HG03060 (cell line): Measurements from ENCODE around the gene NEURL1B.

Experiments used
- ATAC-seq: cut with Tn5 transposase; IDR thresholded peaks from one replicate; pipeline ENCODE4 v1.9.1; 2021; ENCODE audit warnings: low read depth, moderate number of reproducible peaks; ENCODE audit not compliant: unreplicated experiment

The NEURL1B gene

GRCh38 chr5:172690258-172691075 is 49.4 kb downstream of the NEURL1B start:
- ATAC-seq = no peak

- no peak for ATAC-seq
These were observed 50.8 kb downstream of the NEURL1B start for GRCh38 chr5:172691886-172692285.

DNA sequence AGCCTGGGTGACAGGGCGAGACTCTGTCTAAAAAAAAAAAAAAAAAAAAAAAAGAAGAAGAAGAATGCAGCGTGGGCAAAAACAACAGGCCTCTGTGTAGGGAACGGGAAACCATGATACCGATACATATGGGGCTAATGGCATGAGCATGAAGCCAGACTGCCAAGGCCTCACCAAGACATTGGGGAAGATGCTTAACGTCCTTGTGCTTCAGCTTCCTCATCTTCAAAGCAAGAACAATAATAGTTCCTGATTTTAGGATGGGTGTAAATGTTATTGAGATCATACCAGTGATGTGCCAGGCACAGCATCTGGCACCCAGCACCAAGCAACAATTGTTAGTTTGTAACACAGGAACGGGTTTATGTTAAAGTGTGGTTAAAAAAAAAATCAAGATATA is 51.4 kb downstream of the NEURL1B start:
- ATAC-seq = no peak

DNA sequence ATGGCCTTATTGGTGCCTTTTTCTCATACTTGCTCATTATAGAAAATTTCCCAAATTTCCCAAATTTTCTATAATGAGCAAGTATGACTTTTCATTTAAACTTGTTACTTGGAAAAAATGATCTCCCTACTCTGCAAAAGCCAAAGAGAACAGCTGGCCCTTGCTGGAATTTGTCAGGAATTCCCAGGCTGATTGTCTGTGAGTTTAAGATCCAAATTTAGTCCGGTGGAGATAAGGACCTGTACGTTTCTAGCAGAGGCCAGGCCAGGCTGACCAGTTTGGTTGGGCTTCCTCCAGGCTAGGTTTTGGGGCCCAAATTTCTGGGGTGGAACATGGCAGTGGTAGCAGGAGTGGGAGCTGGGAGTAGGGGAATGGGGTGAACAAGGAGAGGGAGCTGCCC is 51.9 kb downstream of the NEURL1B start:
- ATAC-seq = no peak

GRCh38 chr5:172694061-172694460 is 53.0 kb downstream of the NEURL1B start:
- ATAC-seq = no peak

DNA sequence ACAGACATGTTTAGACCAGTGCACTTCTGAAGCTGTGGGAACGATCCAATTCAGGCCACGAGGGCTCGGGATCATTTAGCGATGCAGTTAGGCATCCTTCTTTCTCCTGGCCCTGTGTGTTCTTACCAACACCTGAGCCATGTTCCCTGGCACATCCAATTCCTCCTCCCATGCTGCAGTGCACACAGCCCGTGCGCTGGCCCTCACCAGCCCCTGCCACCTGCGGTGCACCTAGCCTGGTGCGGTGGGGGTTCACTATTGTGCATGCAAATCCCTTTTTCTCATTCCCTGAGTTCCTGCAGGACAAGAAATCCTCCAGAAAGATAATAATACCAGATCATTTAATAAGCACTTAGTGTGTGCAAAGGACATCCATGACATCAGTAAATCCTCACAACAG is 53.5 kb downstream of the NEURL1B start:
- ATAC-seq = no peak

DNA sequence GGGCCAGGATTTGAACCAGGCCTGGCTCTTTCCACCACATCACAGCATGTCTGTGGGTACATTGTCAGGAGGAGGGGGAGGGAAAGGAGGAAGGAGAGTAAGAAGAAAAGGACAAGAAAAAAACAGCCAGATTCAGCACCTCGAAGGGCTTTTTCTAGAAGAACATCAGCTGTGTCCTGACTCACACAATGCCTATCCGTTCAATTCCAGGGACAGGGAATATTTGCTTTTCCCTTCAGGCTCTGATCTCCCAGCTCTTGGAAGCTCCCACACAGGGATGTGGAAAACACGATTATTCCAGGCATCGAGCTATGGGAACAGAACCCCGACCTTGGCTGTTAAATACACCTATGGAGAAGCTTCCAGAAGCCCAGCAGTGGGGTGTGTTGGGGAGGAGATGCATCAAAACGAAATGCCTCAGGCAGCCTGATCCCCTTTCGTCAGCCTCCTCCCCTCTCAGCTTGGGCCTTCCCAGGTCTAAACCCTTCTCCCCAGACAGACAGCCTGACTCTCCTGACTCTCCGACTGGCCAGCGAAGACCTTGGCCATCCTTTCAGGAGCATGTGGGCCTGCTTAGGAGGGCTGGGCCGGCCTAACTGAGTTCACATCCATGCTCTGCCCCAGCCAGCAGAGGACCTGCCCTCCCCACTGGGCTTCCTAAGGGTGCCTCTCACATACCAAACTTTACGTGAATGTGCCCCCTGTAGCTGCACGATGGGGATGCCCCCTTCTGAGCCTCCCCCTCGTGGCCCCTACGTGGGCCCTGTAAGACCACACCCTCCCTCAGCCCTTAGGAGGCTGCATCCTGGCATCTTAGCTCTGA is 54.4 kb downstream of the NEURL1B start:
- ATAC-seq = no peak

- ATAC-seq = no peak
These were observed 55.2 kb downstream of the NEURL1B start for GRCh38 chr5:172696171-172696849.

GRCh38 chr5:172697123-172698121 is 56.4 kb downstream of the NEURL1B start:
- no peak for ATAC-seq

DNA sequence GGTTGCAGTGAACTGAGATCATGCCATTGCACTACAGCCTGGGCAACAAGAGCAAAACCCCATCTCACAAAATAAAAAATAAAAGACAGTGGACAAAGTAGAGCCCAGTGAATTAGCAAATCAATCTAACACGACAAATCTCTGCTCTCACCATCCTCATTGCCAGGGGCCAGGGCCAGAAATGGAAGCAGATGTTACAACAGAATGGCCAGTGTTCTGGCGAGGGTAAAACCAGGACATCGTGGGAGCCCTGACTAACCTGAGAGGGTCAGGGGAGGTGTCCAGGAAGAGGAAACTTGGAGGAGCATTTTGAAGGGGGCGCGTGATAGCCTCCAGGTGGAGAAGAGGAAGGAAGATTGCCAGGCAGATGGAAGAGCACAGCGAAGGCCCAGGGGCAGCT is 58.4 kb downstream of the NEURL1B start:
- no peak for ATAC-seq

- ATAC-seq = no peak
These were observed 58.9 kb downstream of the NEURL1B start for GRCh38 chr5:172699999-172700364.

- no peak for ATAC-seq
These were observed 59.6 kb downstream of the NEURL1B start for GRCh38 chr5:172700365-172701290.

GRCh38 chr5:172701291-172701656 is 60.2 kb downstream of the NEURL1B start:
- no peak for ATAC-seq

DNA sequence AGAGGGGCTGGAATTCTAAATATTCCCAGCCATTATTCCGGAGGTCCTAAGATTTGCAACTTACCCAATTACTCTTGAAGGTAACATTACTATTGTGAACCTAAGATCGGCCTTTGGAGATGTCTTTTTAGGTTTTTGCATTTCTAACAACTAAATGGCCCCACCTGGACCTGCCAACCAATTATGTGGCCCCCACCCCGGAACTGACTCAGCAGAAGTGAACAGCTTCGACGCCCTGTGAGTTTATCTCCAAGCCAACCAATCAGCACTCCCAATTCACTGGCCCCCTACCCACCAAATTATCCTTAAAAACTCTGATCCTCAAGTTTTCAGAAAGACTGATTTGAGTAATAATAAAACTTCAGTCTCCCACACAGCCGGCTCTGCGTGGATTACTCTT is 62.9 kb downstream of the NEURL1B start:
- no peak for ATAC-seq

DNA sequence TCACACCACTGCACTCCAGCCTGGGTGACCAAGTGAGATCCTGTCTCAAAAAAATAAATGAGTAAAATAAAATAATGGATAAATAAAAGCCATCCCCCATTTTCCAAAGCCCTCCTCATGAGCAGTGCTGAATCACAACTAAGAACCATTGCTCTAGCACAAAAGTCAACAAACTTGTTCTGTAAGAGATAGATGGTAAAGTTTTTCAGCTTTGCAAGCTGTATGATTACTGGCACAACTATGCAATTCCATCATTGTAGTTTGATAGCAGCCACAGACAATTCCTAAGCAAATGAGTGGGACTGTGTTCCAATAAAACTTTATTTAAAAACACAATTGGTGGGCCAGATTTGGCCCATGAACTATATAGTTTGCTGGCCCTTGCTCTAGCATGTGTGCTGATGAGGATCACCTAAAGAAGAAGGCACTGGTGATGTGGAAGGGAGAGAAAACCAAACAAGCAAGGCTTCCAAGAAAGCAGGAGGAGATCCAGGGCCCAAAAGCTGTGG is 64.6 kb downstream of the NEURL1B start:
- ATAC-seq = no peak

DNA sequence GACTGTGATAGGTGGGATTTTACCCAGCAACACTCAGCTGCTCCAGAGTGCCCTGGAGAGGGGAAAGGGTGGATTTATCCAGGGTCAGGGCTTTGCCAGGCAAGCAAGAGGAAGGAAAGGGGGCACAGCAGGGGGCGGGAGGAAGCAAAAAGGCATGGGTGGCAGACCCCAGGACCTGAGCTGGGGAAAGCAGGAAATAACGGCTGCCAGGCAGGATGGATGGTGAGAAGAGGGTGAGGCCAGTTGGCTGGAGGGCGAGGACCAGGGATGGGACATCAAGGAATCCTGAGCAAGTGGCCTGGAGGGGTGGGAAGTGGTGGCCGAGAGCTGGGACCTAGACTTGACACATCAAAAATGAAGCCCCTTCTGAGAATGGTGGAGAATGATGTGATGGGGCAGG is 65.7 kb downstream of the NEURL1B start:
- ATAC-seq = no peak

DNA sequence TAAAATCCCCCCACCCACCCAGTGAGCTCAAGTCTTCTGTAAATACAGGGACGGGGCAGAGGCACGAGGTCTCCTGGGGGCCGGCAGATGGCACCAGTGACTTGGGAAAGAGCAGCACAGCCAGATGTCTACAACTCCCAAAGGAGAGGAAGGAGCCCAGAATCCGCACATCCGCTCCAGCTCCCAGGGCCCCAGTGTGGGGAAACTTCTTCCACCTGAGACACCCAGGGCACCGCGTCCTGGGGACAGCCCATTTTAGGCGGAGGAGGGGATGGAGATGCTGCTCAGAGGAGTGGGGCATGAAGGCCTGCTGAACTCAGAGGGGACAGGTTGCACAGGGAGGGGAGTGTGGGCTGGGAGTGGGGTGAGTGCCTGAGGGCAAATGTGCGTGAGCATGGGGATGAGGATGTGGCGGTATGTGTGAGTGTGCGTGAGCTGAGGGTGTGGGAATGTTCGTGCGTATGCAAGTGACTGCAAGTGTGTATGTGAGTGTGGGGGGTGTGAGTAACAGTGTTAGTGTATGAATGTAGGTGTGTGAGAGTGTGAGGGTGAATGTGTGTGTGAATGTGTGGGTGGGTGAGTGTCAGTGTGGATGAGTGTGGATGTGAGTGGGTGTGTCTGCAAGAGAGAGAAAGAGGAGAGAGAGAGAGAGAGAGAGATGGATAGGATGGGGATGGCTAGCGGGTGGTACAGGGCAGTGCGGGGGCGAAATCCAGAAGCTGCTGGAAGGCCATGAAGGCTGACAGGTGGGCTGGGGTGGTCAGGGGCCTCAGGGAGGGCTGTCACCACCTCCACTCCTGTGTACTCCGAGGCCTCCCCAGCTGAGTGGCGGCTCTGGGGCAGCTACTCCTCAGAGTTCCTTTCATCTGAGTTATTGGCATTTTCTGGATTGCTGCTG is 66.5 kb downstream of the NEURL1B start:
- no peak for ATAC-seq

- ATAC-seq = no peak
These were observed 67.1 kb downstream of the NEURL1B start for GRCh38 chr5:172708183-172708505.
